Memory B cell (primary cell): ENCODE measurements around the gene SLC35D3.
"Not testable (repeated sequence)": the region's sequence is repeated elsewhere in the genome, so short reads cannot be mapped to it uniquely, and the experiment has no call there.

Source experiments
- ATAC-seq: fragments of 150-1000 bp; cut with Tn5 transposase; 2 replicates; pipeline ENCODE4 v1.10.0; 2021; ENCODE audit warnings: low read depth, mild to moderate bottlenecking, moderate library complexity
- DNase-seq, 2 donors: peaks; one replicate each; pipeline ENCODE4 v3.0.0; 2022; ENCODE audit warnings: low spot score in 2 of 2
- H3K27ac Mint-ChIP-seq: one replicate; pipeline ENCODE4 v1.8.0; 2022; ENCODE audit warnings: mild to moderate bottlenecking, moderate library complexity, mixed read lengths
- H3K27me3 Mint-ChIP-seq: one replicate; pipeline ENCODE4 v1.8.0; 2022; ENCODE audit warnings: mixed read lengths
- H3K36me3 Mint-ChIP-seq: one replicate; pipeline ENCODE4 v1.8.0; 2022; ENCODE audit warnings: mild to moderate bottlenecking, mixed read lengths
- H3K4me1 Mint-ChIP-seq: one replicate; pipeline ENCODE4 v1.8.0; 2022; ENCODE audit warnings: mixed read lengths
- H3K4me3 Mint-ChIP-seq: one replicate; pipeline ENCODE4 v1.8.0; 2022; ENCODE audit warnings: mild to moderate bottlenecking, moderate library complexity, mixed read lengths
- H3K9me3 Mint-ChIP-seq: one replicate; pipeline ENCODE4 v1.8.0; 2022; ENCODE audit warnings: mixed read lengths

The SLC35D3 gene

DNA sequence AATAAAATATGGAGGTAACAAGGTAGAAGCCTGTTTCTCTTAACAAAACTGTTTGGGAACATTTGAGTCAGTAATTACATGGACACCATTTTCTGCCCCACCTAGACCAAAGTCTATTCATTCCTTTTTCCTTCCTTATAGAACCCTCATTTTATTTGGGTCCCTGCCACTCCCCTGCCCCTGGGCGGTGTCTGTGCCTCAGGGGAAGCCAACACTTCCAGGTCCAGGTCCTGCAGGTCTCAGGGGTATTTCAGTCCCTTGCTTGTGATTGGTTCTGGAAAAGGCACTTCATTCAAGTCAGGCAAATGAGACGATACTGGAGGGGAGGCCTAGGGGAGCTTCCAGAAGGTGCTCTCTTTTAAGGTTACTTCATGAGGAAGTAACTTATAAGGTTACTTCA lies 42.3 kb downstream of the SLC35D3 start:
- Mint-ChIP-seq H3K27ac (no peak overlapping the region), H3K36me3 (no peaks in the 10 kb centered on the region), H3K27me3 (peaks cover 7% of the 10 kb centered on the region), H3K4me1 (no peaks in the 10 kb centered on the region), H3K4me3 (no peak overlapping the region), H3K9me3 (no peaks in the 10 kb centered on the region)
- ATAC-seq = no peak
- no peak for DNase-seq

DNA sequence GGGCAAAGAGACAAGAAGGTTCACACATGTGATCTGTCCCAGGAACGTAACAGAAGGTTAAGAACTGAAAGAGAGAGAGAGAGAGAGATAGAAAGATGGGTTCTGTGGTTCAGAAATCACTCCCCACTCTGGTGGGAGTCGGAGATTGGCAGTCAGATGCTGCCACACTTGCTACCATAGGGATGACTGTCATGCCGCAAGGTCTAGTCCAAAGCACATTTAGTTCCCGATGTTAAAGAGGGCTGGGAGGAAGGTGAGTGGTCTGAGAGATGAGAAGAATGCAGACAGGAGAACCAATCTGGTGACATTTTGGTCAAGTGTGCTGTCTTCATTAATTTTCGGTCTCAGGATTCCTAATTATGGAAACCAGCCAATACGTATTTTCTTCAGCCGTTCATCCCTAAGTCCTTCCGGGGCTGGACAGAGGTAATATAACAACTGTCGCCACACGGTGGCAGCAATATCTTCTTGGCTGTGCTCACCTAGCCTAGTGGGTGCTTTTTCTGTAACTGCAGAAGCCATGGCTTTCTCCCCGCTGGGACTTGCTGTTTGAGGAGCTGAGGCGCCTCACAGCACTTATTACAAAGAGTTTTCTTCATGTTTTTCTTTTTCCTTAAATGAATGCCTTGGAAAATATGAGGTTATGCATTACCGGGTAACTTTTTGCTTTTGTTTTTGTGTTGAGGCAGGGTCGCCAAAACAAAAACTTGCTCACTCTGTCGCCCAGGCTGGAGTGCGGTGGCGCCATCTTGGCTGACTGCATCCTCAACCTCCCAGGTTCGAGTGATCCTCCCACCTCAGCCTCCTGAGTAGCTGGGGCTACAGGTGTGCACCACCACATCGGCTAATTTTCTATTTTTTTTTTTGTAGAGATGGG lies 46.0 kb downstream of the SLC35D3 start:
- ATAC-seq = peak; percentile 98
- peaks cover 9% of the 10 kb centered on the region for H3K27me3 Mint-ChIP-seq

DNA sequence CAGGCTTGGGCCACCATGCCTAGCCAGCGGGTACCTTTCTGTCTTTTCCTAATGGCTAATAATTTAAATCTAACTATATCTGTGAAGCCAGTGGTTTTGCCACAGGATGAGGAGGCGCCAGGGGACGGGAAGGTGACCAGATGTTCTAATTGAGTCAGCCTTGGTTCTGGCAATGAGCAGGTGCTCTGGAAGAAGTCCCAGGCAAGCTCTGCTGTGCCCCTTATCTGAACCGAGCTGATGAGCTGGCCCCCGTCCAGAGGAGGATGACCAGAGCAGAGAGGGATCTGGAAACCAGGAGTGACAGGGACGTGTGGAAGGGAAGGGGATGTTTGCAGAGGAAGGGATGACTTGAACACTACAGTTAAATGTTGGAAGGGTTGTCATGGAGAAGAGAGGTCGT lies 46.7 kb downstream of the SLC35D3 start:
- Mint-ChIP-seq H3K36me3 (no peaks in the 10 kb centered on the region), H3K27me3 (peaks cover 9% of the 10 kb centered on the region)

More for the DNA sequence above, 46.0 kb downstream of the SLC35D3 start:
- H3K27ac Mint-ChIP-seq = no peak overlapping the region
- DNase-seq = peak; percentile 52 to 60
- no peaks in the 10 kb centered on the region for H3K9me3 Mint-ChIP-seq
- no peaks in the 10 kb centered on the region for H3K36me3 Mint-ChIP-seq
- H3K4me3 Mint-ChIP-seq = no peak overlapping the region
- H3K4me1 Mint-ChIP-seq = no peaks in the 10 kb centered on the region

DNA sequence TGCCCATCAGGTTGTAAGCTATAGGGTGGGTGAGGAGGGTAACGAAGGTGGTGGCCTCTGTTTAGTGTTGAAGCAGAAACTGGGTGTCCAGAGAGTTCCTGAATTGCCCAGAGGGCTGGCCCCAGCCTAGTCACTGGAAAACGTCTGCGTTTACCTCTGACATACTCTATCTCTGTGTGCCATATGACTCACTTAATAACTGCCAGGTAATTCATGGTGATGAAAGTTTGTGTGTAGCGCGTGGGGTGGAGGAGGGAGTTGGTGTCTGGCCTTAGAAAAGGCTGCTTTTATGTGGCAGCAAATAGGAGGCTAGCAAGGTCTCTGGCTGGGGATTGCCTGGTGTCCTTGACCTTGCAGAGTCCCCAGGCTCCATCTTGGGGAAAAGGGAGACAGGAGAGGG lies 47.3 kb downstream of the SLC35D3 start:
- H3K36me3 Mint-ChIP-seq = no peaks in the 10 kb centered on the region
- no peak for ATAC-seq
- DNase-seq = no peak
- H3K4me3 Mint-ChIP-seq = no peak overlapping the region
- H3K27me3 Mint-ChIP-seq = peaks cover 9% of the 10 kb centered on the region
- no peaks in the 10 kb centered on the region for H3K9me3 Mint-ChIP-seq
- H3K4me1 Mint-ChIP-seq = no peaks in the 10 kb centered on the region
- no peak overlapping the region for H3K27ac Mint-ChIP-seq

More for the DNA sequence above, 46.7 kb downstream of the SLC35D3 start:
- Mint-ChIP-seq H3K4me3 (no peak overlapping the region), H3K4me1 (no peaks in the 10 kb centered on the region), H3K27ac (no peak overlapping the region), H3K9me3 (no peaks in the 10 kb centered on the region)
- ATAC-seq (no peak), DNase-seq (no peak)

DNA sequence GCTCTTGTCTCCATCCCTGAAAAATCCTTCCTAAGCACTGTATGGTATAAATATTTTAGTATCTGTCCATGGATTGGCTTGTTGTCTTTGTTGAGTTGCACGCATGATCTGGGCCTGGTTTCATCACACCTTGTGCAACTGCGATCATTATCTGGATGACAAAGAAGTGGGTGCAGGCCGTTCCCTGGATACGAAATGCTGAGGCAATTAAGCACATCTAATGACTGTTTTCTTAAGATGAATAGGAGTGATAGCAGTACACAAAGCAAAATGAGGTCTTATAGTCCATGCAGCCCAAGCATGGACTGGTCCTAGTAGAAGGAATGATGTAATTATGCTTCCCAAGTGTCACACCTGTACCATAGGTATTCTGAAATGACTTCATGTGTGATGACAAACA lies 47.8 kb downstream of the SLC35D3 start:
- ATAC-seq (no peak), DNase-seq (no peak)
- Mint-ChIP-seq H3K36me3 (no peaks in the 10 kb centered on the region), H3K9me3 (no peaks in the 10 kb centered on the region), H3K27ac (no peak overlapping the region), H3K4me1 (no peaks in the 10 kb centered on the region), H3K4me3 (no peak overlapping the region), H3K27me3 (peaks cover 9% of the 10 kb centered on the region)

DNA sequence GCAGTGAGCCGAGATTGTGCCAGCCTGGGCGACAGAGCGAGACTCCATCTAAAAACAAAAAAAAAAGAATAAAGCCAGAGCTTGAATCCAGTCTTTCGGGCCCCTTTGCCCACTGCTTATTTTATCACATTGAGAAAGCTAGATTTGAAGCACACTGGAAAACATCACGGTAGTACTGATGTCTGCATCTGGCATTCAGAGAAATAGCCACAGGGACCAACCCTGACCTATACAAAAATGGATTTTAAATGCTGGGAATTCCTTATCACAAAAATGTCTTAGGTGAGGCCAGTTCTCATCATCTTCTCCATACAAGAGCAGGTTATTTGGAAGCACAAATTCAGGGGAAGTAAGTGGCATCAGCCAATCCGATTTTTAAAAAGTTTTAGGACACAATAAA lies 49.5 kb downstream of the SLC35D3 start:
- H3K4me1 Mint-ChIP-seq = peaks cover 7% of the 10 kb centered on the region

DNA sequence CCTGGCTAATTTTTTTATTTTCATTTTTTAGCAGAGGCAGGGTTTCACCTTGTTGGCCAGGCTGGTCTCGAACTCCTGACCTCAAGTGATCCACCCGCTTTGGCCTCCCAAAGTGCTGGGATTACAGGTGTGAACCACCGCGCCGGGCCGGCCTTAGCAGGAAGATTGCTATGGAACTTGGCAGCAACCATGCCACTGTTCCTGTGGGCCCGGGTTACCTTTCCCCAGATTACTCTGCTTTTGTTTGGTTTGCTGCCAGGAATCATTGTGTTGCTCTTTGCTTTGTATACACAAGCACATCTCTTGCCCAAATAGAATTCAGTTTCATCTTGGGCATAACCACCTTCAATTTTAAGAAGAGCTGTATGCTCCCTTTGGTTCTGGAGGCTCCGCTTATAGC lies 51.7 kb downstream of the SLC35D3 start:
- H3K27ac Mint-ChIP-seq = peak overlapping the region; percentile 38
- not testable (repeated sequence) for H3K27me3 Mint-ChIP-seq, H3K4me1 Mint-ChIP-seq, DNase-seq, H3K36me3 Mint-ChIP-seq, H3K4me3 Mint-ChIP-seq, H3K9me3 Mint-ChIP-seq, ATAC-seq

More for the DNA sequence above, 49.5 kb downstream of the SLC35D3 start:
- no peak overlapping the region for H3K27ac Mint-ChIP-seq
- peaks cover 9% of the 10 kb centered on the region for H3K27me3 Mint-ChIP-seq
- H3K9me3 Mint-ChIP-seq = no peaks in the 10 kb centered on the region
- no peaks in the 10 kb centered on the region for H3K36me3 Mint-ChIP-seq
- no peak overlapping the region for H3K4me3 Mint-ChIP-seq
- no peak for ATAC-seq
- DNase-seq = no peak
